ENCODE results near the gene KANSL3.

DNA sequence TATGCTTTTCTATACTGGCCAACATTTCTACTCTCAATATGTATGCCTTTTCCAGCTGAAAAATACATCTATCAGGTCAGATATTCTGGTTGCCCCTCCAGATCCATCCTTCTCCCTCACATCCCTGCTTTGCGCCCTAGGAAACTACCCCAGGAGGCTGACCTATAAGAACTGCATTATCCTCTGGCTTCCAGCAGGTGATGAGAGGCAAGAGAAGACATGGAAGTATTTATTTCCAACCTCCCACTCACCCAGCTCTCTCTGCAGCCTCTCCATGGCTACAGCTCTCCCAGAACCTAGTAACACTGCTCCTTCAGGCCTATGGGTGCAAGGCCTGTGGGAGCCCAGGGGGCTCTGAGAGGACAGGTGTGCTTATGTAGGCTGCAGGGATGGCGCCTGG is 58.7 kb downstream of the KANSL3 start:
- TF ChIP-seq RFX5 (IDR thresholded peaks at IDR 0.05; ENCODE audit: low read depth, low read length) (no peak), MAZ (CRISPR knock-in tag; conservative IDR thresholded peaks at IDR 0.05 in 1 of 2, IDR thresholded peaks at IDR 0.05 in 1 of 2) (no peak), MEF2D (tag; conservative IDR thresholded peaks at IDR 0.05; ENCODE audit: low read depth) (no peak), CREM (IDR thresholded peaks at IDR 0.05; ENCODE audit: low read depth) (no peak), YBX1 (IDR thresholded peaks at IDR 0.05) (no peak)
- TF ChIP-seq, protein P1, sequence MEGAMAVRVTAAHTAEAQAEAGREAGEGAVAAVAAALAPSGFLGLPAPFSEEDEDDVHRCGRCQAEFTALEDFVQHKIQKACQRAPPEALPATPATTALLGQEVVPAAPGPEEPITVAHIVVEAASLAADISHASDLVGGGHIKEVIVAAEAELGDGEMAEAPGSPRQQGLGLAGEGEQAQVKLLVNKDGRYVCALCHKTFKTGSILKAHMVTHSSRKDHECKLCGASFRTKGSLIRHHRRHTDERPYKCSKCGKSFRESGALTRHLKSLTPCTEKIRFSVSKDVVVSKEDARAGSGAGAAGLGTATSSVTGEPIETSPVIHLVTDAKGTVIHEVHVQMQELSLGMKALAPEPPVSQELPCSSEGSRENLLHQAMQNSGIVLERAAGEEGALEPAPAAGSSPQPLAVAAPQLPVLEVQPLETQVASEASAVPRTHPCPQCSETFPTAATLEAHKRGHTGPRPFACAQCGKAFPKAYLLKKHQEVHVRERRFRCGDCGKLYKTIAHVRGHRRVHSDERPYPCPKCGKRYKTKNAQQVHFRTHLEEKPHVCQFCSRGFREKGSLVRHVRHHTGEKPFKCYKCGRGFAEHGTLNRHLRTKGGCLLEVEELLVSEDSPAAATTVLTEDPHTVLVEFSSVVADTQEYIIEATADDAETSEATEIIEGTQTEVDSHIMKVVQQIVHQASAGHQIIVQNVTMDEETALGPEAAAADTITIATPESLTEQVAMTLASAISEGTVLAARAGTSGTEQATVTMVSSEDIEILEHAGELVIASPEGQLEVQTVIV (CRISPR knock-in tag; IDR thresholded peaks at IDR 0.05; ENCODE audit: borderline replicate concordance), result no peak
- TF ChIP-seq, protein P2, sequence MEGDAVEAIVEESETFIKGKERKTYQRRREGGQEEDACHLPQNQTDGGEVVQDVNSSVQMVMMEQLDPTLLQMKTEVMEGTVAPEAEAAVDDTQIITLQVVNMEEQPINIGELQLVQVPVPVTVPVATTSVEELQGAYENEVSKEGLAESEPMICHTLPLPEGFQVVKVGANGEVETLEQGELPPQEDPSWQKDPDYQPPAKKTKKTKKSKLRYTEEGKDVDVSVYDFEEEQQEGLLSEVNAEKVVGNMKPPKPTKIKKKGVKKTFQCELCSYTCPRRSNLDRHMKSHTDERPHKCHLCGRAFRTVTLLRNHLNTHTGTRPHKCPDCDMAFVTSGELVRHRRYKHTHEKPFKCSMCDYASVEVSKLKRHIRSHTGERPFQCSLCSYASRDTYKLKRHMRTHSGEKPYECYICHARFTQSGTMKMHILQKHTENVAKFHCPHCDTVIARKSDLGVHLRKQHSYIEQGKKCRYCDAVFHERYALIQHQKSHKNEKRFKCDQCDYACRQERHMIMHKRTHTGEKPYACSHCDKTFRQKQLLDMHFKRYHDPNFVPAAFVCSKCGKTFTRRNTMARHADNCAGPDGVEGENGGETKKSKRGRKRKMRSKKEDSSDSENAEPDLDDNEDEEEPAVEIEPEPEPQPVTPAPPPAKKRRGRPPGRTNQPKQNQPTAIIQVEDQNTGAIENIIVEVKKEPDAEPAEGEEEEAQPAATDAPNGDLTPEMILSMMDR (IDR thresholded peaks at IDR 0.05 in 2 of 3, conservative IDR thresholded peaks at IDR 0.05 in 1 of 3; ENCODE audit: insufficient read depth in 2 of 3, low read depth in 1 of 3, low read length in 3 of 3), result no peak
- TF ChIP-seq, protein P3, sequence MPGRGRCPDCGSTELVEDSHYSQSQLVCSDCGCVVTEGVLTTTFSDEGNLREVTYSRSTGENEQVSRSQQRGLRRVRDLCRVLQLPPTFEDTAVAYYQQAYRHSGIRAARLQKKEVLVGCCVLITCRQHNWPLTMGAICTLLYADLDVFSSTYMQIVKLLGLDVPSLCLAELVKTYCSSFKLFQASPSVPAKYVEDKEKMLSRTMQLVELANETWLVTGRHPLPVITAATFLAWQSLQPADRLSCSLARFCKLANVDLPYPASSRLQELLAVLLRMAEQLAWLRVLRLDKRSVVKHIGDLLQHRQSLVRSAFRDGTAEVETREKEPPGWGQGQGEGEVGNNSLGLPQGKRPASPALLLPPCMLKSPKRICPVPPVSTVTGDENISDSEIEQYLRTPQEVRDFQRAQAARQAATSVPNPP (IDR thresholded peaks at IDR 0.05; ENCODE audit: borderline replicate concordance, insufficient read depth, insufficient read length), result no peak
- TF ChIP-seq, protein P4, sequence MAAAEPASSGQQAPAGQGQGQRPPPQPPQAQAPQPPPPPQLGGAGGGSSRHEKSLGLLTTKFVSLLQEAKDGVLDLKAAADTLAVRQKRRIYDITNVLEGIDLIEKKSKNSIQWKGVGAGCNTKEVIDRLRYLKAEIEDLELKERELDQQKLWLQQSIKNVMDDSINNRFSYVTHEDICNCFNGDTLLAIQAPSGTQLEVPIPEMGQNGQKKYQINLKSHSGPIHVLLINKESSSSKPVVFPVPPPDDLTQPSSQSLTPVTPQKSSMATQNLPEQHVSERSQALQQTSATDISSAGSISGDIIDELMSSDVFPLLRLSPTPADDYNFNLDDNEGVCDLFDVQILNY (CRISPR knock-in tag; IDR thresholded peaks at IDR 0.05), result no peak

Measured in K562 (cell line).